Measurements from ENCODE around the gene SIX3.

SIX3 gene

DNA sequence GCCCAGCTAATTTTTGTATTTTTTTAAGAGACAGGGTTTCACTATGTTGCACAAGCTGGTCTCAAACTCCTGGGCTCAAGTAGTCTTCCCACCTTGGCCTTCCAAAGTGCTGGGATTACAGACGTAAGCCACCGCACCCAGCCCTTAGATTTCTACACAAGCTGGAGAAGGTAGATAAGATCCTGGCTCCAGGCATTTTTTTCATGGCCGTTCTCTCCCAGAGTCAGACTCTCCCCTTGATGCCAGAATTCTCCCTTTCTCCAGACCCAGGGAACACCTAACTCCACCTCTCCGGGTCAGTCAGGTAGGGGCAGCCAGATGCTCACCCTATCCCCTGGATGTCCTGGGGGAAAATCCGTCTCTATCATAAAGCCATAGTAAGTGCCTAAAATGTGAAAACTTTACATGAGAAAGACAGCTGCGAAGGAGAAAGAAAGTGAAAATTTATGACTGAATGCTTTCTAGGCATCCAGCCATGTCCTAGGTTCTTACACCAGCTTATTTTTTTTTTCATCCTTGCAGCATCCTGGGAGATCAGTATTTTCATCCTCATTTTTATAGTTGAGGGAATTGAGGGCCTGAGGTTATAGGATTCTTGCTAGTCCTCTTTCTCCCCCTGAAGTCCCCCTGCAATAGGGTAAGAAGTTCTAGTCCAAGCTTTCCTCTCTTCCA, 16.3 kb downstream of the SIX3 start:
- no peak for DNase-seq (ENCODE audit: low read depth)
- no peak for TF ChIP-seq CTCF (IDR thresholded peaks at IDR 0.05; ENCODE audit: insufficient read depth, low read depth, low read length, missing control alignments)
- no peak overlapping the region for H3K4me3 ChIP-seq (ENCODE audit: low read length)

DNA sequence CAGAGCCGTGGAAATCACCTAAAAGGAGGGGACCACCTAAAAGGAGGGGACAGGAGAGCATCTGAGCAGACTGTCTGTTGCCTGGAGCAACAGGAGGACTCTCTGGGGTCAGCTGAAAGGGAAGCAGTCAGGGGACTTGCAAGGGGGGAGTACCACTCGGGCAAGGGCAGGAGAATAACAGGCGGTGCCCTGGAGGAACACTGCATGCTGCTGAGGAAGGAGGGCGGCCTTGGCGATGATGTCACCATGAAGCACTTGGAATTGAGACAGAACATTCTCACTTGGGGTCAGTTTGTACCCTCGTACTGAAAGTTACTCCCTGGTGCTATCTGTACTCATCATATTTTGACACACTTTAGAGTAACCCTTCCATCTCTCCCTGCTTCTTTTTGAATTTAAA, 18.4 kb downstream of the SIX3 start:
- no peak for TF ChIP-seq CTCF (IDR thresholded peaks at IDR 0.05; ENCODE audit: insufficient read depth, low read depth, low read length, missing control alignments)
- H3K4me3 ChIP-seq (ENCODE audit: low read length): no peak overlapping the region
- DNase-seq (ENCODE audit: low read depth): no peak

DNA sequence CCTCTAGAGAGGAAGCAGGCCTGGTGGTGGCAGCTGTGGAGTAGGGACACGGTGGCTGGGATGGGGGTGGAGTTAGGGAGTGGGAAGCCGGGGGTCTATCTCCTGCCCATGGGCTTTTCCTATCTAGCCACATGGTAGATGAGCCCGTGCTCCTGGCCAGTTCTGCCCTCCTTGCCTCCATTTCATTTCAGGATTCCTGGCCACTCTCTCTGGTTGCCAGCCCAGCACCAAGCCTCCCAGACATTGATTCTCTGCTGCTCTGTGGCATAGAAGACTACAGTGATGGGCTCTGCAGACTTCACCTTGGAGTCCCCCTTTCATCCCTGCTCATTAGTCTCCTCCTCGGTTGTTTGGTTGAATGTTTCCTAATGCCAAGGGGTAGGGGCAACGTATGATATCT, 19.4 kb downstream of the SIX3 start:
- no peak for DNase-seq (ENCODE audit: low read depth)
- TF ChIP-seq CTCF (IDR thresholded peaks at IDR 0.05; ENCODE audit: insufficient read depth, low read depth, low read length, missing control alignments): no peak

GRCh38 chr2:44962176-44962695, 20.7 kb downstream of the SIX3 start:
- no peak for DNase-seq (ENCODE audit: low read depth)
- no peak overlapping the region for H3K4me3 ChIP-seq (ENCODE audit: low read length)
- TF ChIP-seq CTCF (IDR thresholded peaks at IDR 0.05; ENCODE audit: insufficient read depth, low read depth, low read length, missing control alignments): no peak

More for the DNA sequence above, 19.4 kb downstream of the SIX3 start:
- H3K4me3 ChIP-seq (ENCODE audit: low read length): no peak overlapping the region

- no peak for DNase-seq (ENCODE audit: low read depth)
- TF ChIP-seq CTCF (IDR thresholded peaks at IDR 0.05; ENCODE audit: insufficient read depth, low read depth, low read length, missing control alignments): peak; percentile 10
- H3K4me3 ChIP-seq (ENCODE audit: low read length): no peak overlapping the region
Observed at GRCh38 chr2:44964752-44965236, 23.3 kb downstream of the SIX3 start.

- DNase-seq (ENCODE audit: low read depth): no peak
- no peak overlapping the region for H3K4me3 ChIP-seq (ENCODE audit: low read length)
- TF ChIP-seq CTCF (IDR thresholded peaks at IDR 0.05; ENCODE audit: insufficient read depth, low read depth, low read length, missing control alignments): no peak
Observed at GRCh38 chr2:44965684-44966083, 24.2 kb downstream of the SIX3 start.

GRCh38 chr2:44967056-44967455, 25.6 kb downstream of the SIX3 start:
- no peak for DNase-seq (ENCODE audit: low read depth)
- H3K4me3 ChIP-seq (ENCODE audit: low read length): no peak overlapping the region
- no peak for TF ChIP-seq CTCF (IDR thresholded peaks at IDR 0.05; ENCODE audit: insufficient read depth, low read depth, low read length, missing control alignments)

Measured in epithelial cell of esophagus (primary cell).